ENCODE results near the gene CD48. TPM values are rescaled to one million over a fixed set of nuclear protein-coding genes. Genes with fewer than 3 reads are reported as not detected.

The CD48 gene
- total RNA-seq, 1 experiment from 2014 or later: 0.20 TPM

DNA sequence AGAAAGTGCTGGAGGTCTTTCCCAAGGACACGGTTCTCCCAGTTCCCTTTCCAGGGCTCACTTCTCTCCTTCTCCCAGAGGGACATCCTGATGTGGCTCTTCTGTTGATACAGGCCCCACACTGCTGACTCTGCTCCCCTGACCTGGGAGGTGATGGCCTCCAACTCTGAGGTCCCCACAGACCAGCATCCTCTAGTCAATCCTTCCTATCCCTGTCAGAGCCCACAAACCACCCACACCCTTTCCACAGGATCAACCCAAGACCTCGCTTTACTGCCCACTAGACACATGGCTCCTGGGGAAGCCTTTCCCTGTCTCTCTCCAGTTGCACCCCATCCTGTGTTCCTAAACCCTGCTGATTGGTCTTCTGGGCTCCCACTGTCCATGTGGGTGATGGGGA lies 39.0 kb upstream of the CD48 start:
- intact Hi-C loops (cut with micrococcal nuclease): no loop called here
- DNase-seq (ENCODE audit: low read depth, low spot score): no peak
- BruUV-seq (replicated peaks): no TSS peak
- no peak overlapping the region for H3K9ac ChIP-seq (ENCODE audit: low read length)
- peaks cover 7% of the 10 kb centered on the region; the same call in 1 of the 2 replicates for H3K27me3 ChIP-seq (ENCODE audit: insufficient read depth, low read length)
- no peak for TF ChIP-seq YY1 (IDR thresholded peaks at IDR 0.05; ENCODE audit: extremely low read depth, insufficient replicate concordance, low read depth, low read length)
- TF ChIP-seq POLR2A (IDR thresholded peaks at IDR 0.05; ENCODE audit: borderline replicate concordance, extremely low read depth, insufficient read depth, insufficient read length): no peak
- TF ChIP-seq RAD21 (IDR thresholded peaks at IDR 0.05; ENCODE audit: low read depth): no peak
- TF ChIP-seq SIN3A (IDR thresholded peaks at IDR 0.05; ENCODE audit: low read depth): no peak
- TF ChIP-seq, protein P1, sequence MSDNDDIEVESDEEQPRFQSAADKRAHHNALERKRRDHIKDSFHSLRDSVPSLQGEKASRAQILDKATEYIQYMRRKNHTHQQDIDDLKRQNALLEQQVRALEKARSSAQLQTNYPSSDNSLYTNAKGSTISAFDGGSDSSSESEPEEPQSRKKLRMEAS (IDR thresholded peaks at IDR 0.05): no peak
- TF ChIP-seq, protein P2, sequence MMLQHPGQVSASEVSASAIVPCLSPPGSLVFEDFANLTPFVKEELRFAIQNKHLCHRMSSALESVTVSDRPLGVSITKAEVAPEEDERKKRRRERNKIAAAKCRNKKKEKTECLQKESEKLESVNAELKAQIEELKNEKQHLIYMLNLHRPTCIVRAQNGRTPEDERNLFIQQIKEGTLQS (IDR thresholded peaks at IDR 0.05): no peak
- TF ChIP-seq ZFX (IDR thresholded peaks at IDR 0.05): no peak
- no peak for TF ChIP-seq SP1 (IDR thresholded peaks at IDR 0.05; ENCODE audit: low read depth)
- TF ChIP-seq FOSL1 (IDR thresholded peaks at IDR 0.05; ENCODE audit: low read depth): no peak
- TF ChIP-seq CEBPB (IDR thresholded peaks at IDR 0.05; ENCODE audit: low read depth): no peak
- no peak for TF ChIP-seq ZNF274 (IDR thresholded peaks at IDR 0.05; ENCODE audit: low read depth, low read length)
- no peak for TF ChIP-seq CBX3 (IDR thresholded peaks at IDR 0.05; ENCODE audit: low read depth)
- no peak for TF ChIP-seq EGR1 (IDR thresholded peaks at IDR 0.05; ENCODE audit: low read depth)
- TF ChIP-seq, protein P3, sequence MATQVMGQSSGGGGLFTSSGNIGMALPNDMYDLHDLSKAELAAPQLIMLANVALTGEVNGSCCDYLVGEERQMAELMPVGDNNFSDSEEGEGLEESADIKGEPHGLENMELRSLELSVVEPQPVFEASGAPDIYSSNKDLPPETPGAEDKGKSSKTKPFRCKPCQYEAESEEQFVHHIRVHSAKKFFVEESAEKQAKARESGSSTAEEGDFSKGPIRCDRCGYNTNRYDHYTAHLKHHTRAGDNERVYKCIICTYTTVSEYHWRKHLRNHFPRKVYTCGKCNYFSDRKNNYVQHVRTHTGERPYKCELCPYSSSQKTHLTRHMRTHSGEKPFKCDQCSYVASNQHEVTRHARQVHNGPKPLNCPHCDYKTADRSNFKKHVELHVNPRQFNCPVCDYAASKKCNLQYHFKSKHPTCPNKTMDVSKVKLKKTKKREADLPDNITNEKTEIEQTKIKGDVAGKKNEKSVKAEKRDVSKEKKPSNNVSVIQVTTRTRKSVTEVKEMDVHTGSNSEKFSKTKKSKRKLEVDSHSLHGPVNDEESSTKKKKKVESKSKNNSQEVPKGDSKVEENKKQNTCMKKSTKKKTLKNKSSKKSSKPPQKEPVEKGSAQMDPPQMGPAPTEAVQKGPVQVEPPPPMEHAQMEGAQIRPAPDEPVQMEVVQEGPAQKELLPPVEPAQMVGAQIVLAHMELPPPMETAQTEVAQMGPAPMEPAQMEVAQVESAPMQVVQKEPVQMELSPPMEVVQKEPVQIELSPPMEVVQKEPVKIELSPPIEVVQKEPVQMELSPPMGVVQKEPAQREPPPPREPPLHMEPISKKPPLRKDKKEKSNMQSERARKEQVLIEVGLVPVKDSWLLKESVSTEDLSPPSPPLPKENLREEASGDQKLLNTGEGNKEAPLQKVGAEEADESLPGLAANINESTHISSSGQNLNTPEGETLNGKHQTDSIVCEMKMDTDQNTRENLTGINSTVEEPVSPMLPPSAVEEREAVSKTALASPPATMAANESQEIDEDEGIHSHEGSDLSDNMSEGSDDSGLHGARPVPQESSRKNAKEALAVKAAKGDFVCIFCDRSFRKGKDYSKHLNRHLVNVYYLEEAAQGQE (IDR thresholded peaks at IDR 0.05; ENCODE audit: low read depth): no peak
- TF ChIP-seq ELF1 (IDR thresholded peaks at IDR 0.05; ENCODE audit: borderline replicate concordance, low read depth): no peak
- TF ChIP-seq, protein P4, sequence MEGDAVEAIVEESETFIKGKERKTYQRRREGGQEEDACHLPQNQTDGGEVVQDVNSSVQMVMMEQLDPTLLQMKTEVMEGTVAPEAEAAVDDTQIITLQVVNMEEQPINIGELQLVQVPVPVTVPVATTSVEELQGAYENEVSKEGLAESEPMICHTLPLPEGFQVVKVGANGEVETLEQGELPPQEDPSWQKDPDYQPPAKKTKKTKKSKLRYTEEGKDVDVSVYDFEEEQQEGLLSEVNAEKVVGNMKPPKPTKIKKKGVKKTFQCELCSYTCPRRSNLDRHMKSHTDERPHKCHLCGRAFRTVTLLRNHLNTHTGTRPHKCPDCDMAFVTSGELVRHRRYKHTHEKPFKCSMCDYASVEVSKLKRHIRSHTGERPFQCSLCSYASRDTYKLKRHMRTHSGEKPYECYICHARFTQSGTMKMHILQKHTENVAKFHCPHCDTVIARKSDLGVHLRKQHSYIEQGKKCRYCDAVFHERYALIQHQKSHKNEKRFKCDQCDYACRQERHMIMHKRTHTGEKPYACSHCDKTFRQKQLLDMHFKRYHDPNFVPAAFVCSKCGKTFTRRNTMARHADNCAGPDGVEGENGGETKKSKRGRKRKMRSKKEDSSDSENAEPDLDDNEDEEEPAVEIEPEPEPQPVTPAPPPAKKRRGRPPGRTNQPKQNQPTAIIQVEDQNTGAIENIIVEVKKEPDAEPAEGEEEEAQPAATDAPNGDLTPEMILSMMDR (IDR thresholded peaks at IDR 0.05 in 2 of 3, conservative IDR thresholded peaks at IDR 0.05 in 1 of 3; ENCODE audit: borderline replicate concordance in 1 of 3, insufficient read depth in 1 of 3, low read depth in 2 of 3, low read length in 2 of 3): no peak
- H3K27ac ChIP-seq (ENCODE audit: low read depth, low read length): no peak overlapping the region
- H3K4me1 ChIP-seq (ENCODE audit: control insufficient read depth in 1 of 2, insufficient read depth in 2 of 2, low read length in 2 of 2): no peaks in the 10 kb centered on the region; a peak in 1 of 4 replicates
- RAD21 ChIA-PET (ENCODE audit: low non-redundant PET in 1 of 2, low total read pairs in 2 of 2, uncharacterized antibody in 2 of 2, unreplicated experiment in 2 of 2): no interaction called here
- H2AFZ ChIP-seq (ENCODE audit: low read depth, low read length, poor library complexity, severe bottlenecking): no peak overlapping the region
- CTCF ChIA-PET: no interaction called here
- no peaks in the 10 kb centered on the region for H3K79me2 ChIP-seq (ENCODE audit: insufficient read depth, low read length)
- H3K36me3 ChIP-seq (ENCODE audit: control insufficient read depth in 1 of 2, insufficient read depth in 2 of 2, low read length in 2 of 2): no peaks in the 10 kb centered on the region
- H3K4me3 ChIP-seq (replicated peaks in 1 of 2; ENCODE audit: low read depth in 1 of 2, low read length in 2 of 2): no peak overlapping the region
- H4K20me1 ChIP-seq (ENCODE audit: insufficient read depth): no peaks in the 10 kb centered on the region
- ATAC-seq: no peak
- H3K9me2 ChIP-seq (ENCODE audit: insufficient read depth): no peaks in the 10 kb centered on the region
- POLR2A ChIA-PET: no interaction called here
- no peak overlapping the region for H3K4me2 ChIP-seq (ENCODE audit: low read length)
- no peaks in the 10 kb centered on the region for H3K9me3 ChIP-seq (ENCODE audit: control insufficient read depth in 1 of 2, insufficient read depth in 1 of 2, low read depth in 1 of 2, low read length in 2 of 2)
